B cell (primary cell): Measurements from ENCODE around the gene SLC24A3. TPM values are rescaled to one million over a fixed set of nuclear protein-coding genes. Genes with fewer than 3 reads are reported as not detected.

Experiments
- ATAC-seq: fragments of 200-7000 bp; cut with Tn5 transposase; one replicate; pipeline ENCODE4 v1.10.0; 2021; ENCODE audit warnings: low read depth, mild to moderate bottlenecking, moderate number of reproducible peaks, moderate library complexity
- CTCF ChIA-PET: fragments of 350-600 bp; sonication (Branson Sonifier 250); formaldehyde crosslinking; loops from one replicate; lab custom pipeline; 2021; ENCODE audit warnings: antibody characterized with exemption, inconsistent platforms; lab: Charles Lee
- POLR2A ChIA-PET: fragments of 350-600 bp; sonication (Branson Sonifier 250); formaldehyde crosslinking; loops from one replicate; lab custom pipeline; 2021; ENCODE audit warnings: antibody characterized with exemption; lab: Charles Lee
- DNase-seq: peaks from one replicate; pipeline ENCODE4 v3.0.0; 2013
- H2AFZ ChIP-seq: 2 replicates; pipeline ENCODE4 v1.6.1; 2012; ENCODE audit warnings: mild to moderate bottlenecking, low read depth, low read length; ENCODE audit not compliant: insufficient read depth, poor library complexity, severe bottlenecking
- H3K27ac ChIP-seq, 2 donors: 1 replicate in 1 of 2; 2 replicates in 1 of 2; pipeline ENCODE4 v1.5.1; 2012 to 2013; ENCODE audit warnings: low read length in 2 of 2, mild to moderate bottlenecking in 2 of 2, moderate library complexity in 1 of 2
- H3K27me3 ChIP-seq, 4 experiments: fragments of 200-600 bp in 1 of 4; sonication (generic) in 1 of 4; replicated peaks in 1 of 4; 1 replicate in 2 of 4; 2 replicates in 2 of 4; pipeline versions ENCODE4 v1.6.1 to v1.7.0; 2013 to 2016; ENCODE audit warnings: low read length in 3 of 4, mild to moderate bottlenecking in 2 of 4, mixed read lengths in 1 of 4, moderate library complexity in 1 of 4; ENCODE audit not compliant: insufficient read depth in 4 of 4, control insufficient read depth in 3 of 4; ENCODE audit errors: control extremely low read depth in 1 of 4
- H3K36me3 ChIP-seq, 2 experiments: replicated peaks in 1 of 2; 1 replicate in 1 of 2; 2 replicates in 1 of 2; pipeline versions ENCODE4 v1.6.1 to v1.7.1; 2013; ENCODE audit warnings: low read length in 1 of 2; ENCODE audit not compliant: insufficient read depth in 2 of 2, control insufficient read depth in 1 of 2; ENCODE audit errors: control extremely low read depth in 1 of 2, extremely low read depth in 1 of 2
- H3K4me1 ChIP-seq, 2 donors: fragments of 200-600 bp in 1 of 2; sonication (generic) in 1 of 2; 1 replicate in 1 of 2; 2 replicates in 1 of 2; pipeline versions ENCODE4 v1.5.1 to v1.6.1; 2013 to 2017; ENCODE audit warnings: low read length in 2 of 2; ENCODE audit not compliant: control insufficient read depth in 2 of 2, insufficient read depth in 2 of 2
- H3K4me2 ChIP-seq: replicated peaks from 2 replicates; pipeline ENCODE3; 2012; ENCODE audit warnings: mild to moderate bottlenecking, low read depth, low read length; ENCODE audit not compliant: poor library complexity, severe bottlenecking
- H3K4me3 ChIP-seq, 5 experiments: fragments of 200-600 bp in 1 of 5; sonication (generic) in 1 of 5; 1 replicate in 3 of 5; 2 replicates in 2 of 5; pipeline versions ENCODE4 v1.5.1 to v1.7.0; 2011 to 2016; ENCODE audit warnings: low read length in 4 of 5, mild to moderate bottlenecking in 4 of 5, low read depth in 2 of 5, control low read depth in 1 of 5, moderate library complexity in 1 of 5; ENCODE audit not compliant: insufficient read depth in 1 of 5; ENCODE audit errors: control extremely low read depth in 1 of 5, extremely low read depth in 1 of 5
- H3K79me2 ChIP-seq: fragments of 200-600 bp; sonication (generic); one replicate; pipeline ENCODE4 v1.6.0; 2016; ENCODE audit warnings: low read length; ENCODE audit not compliant: control insufficient read depth, insufficient read depth
- H3K9ac ChIP-seq: fragments of 200-600 bp; sonication (generic); 2 replicates; pipeline ENCODE4 v1.6.1; 2017; ENCODE audit warnings: mild to moderate bottlenecking, low read length, moderate library complexity
- H3K9me3 ChIP-seq, 3 donors: one replicate each; pipeline versions ENCODE4 v1.6.1 to v1.7.1; 2013; ENCODE audit warnings: low read length in 2 of 3; ENCODE audit not compliant: control insufficient read depth in 2 of 3, insufficient read depth in 1 of 3; ENCODE audit errors: control extremely low read depth in 1 of 3
- H4K20me1 ChIP-seq: 2 replicates; pipeline ENCODE4 v1.6.0; 2012; ENCODE audit warnings: mild to moderate bottlenecking, low read length; ENCODE audit not compliant: insufficient read depth, control insufficient read depth, poor library complexity, severe bottlenecking
- H3K27ac Mint-ChIP-seq: one replicate; pipeline ENCODE4 v1.8.0; 2021; ENCODE audit warnings: mixed read lengths
- H3K27me3 Mint-ChIP-seq: one replicate; pipeline ENCODE4 v1.8.0; 2021; ENCODE audit warnings: mixed read lengths
- H3K4me1 Mint-ChIP-seq: one replicate; pipeline ENCODE4 v1.8.0; 2021; ENCODE audit warnings: mixed read lengths
- H3K4me3 Mint-ChIP-seq: one replicate; pipeline ENCODE4 v1.8.0; 2021; ENCODE audit warnings: mixed read lengths
- H3K9me3 Mint-ChIP-seq: one replicate; pipeline ENCODE4 v1.8.0; 2022; ENCODE audit warnings: mixed read lengths; ENCODE audit not compliant: insufficient read depth
- EZH2 ChIP-seq: IDR thresholded peaks from 2 replicates; pipeline ENCODE4 v1.6.1; 2012; ENCODE audit warnings: borderline replicate concordance, low read depth, mild to moderate bottlenecking, moderate library complexity, low read length; ENCODE audit not compliant: insufficient read depth, poor library complexity, severe bottlenecking
- whole genome bisulfite sequencing: methylation state at CpG from one replicate; pipeline ENCODE4 v1.1.5; 2013; ENCODE audit warnings: missing lambda C conversion rate; ENCODE audit not compliant: insufficient coverage; 5-methylcytosine and 5-hydroxymethylcytosine counted together
- intact Hi-C: fragments of 100-400 bp; cut with micrococcal nuclease; formaldehyde crosslinking; loops from one replicate; pipeline ENCODE4 v1.10.0; 2022
- polyA plus RNA-seq: library from polyadenylated mRNA; depleted of rRNA; stranded (reverse); fragments of >200 nt; gene quantifications from 2 replicates; pipeline ENCODE4 v1.2.3, GENCODE V29; 2012
- total RNA-seq, 2 donors: library from RNA; stranded (reverse); fragments of 120-200 nt in 1 of 2; gene quantifications; 1 replicate in 1 of 2; 2 replicates in 1 of 2; pipeline versions ENCODE4 v1.2.3 to v1.2.4, GENCODE V29; 2013 to 2022
- TF ChIP-seq, protein P1 (sequence below): fragments of 200-600 bp; IDR thresholded peaks from one replicate; pipeline ENCODE4 v1.8.0; 2022; ENCODE audit warnings: antibody characterized with exemption, mild to moderate bottlenecking

The SLC24A3 gene
- total and polyA plus RNA-seq, 2 donors (not counting 1 experiment from before 2014, with no cell fraction given) = not detected

- no peak for ATAC-seq
- WGBS = no CpG with 5 or more reads among the region's 2 CpGs
- Histone ChIP-seq H4K20me1 (no peaks in the 10 kb centered on the region), H3K27me3 (peaks cover 0 to 2% (median 0%) of the 10 kb centered on the region in 4 experiments), H3K4me1 (no peaks in the 10 kb centered on the region), H3K4me2 (no peak overlapping the region), H3K36me3 (no peaks in the 10 kb centered on the region), H3K4me3 (no peak overlapping the region), H3K27ac (no peak overlapping the region), H2AFZ (no peak overlapping the region), H3K79me2 (no peaks in the 10 kb centered on the region), H3K9me3 (peaks cover 0 to 8% (median 0%) of the 10 kb centered on the region in 3 donors), H3K9ac (no peak overlapping the region)
- Mint-ChIP-seq H3K4me1 (peaks cover 6% of the 10 kb centered on the region), H3K27me3 (peaks cover 4% of the 10 kb centered on the region), H3K9me3 (peaks cover 2% of the 10 kb centered on the region), H3K27ac (no peak overlapping the region), H3K4me3 (no peak overlapping the region)
- intact Hi-C loops = no loop called here
- TF ChIP-seq, protein P1, sequence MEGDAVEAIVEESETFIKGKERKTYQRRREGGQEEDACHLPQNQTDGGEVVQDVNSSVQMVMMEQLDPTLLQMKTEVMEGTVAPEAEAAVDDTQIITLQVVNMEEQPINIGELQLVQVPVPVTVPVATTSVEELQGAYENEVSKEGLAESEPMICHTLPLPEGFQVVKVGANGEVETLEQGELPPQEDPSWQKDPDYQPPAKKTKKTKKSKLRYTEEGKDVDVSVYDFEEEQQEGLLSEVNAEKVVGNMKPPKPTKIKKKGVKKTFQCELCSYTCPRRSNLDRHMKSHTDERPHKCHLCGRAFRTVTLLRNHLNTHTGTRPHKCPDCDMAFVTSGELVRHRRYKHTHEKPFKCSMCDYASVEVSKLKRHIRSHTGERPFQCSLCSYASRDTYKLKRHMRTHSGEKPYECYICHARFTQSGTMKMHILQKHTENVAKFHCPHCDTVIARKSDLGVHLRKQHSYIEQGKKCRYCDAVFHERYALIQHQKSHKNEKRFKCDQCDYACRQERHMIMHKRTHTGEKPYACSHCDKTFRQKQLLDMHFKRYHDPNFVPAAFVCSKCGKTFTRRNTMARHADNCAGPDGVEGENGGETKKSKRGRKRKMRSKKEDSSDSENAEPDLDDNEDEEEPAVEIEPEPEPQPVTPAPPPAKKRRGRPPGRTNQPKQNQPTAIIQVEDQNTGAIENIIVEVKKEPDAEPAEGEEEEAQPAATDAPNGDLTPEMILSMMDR = no peak
- no peak for TF ChIP-seq EZH2
- CTCF ChIA-PET = no interaction called here
- DNase-seq = no peak
- POLR2A ChIA-PET = no interaction called here
Observed at GRCh38 chr20:19438488-19438887, 226.0 kb downstream of the SLC24A3 start.

DNA sequence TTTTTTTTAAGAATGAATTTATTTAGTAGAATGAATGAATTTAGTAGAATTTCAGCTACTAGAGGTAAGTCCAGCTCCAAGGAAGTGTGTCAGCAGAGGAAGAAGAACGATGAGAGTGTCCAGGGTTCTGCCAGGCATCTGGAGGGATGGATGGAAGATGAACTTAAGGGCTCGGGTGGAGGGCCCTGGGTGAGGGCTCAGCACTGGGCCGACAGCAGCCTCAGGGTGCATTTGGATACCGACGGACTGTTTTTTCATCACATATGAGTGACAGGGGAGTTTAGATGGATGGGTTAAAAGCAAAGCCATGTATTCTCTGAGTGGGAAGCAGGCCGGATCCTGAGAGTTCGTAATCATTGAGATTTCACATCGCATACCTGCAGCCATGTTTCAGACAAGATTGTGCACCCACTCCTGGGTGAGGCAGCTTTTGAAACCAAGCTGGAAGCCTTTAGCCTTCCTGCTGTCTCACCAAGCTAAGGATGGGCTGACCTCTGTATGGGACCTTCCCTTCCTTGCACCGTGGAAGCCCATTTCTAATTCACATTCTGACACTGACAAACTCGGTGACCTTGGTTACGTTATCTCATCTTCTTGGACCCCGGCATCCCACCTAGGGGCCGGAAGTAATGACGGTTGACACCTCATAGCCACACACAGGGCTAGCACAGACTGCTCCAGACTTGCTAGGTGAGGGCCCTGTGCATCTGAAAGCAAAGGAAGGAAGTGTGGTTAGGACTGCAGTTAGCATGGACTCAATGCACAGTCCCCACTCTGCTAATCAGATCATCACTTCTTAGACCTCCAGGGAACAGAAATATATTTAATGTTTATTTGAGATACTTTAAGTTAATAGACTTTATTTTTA is 228.5 kb downstream of the SLC24A3 start:
- intact Hi-C loops = no loop called here
- Mint-ChIP-seq H3K9me3 (peaks cover 4% of the 10 kb centered on the region), H3K4me3 (no peak overlapping the region), H3K27ac (no peak overlapping the region), H3K27me3 (no peaks in the 10 kb centered on the region), H3K4me1 (no peaks in the 10 kb centered on the region)
- no peaks in the 10 kb centered on the region for H3K36me3 ChIP-seq
- H4K20me1 ChIP-seq = no peaks in the 10 kb centered on the region
- H3K4me2 ChIP-seq = no peak overlapping the region
- no peak for ATAC-seq
- H3K79me2 ChIP-seq = no peaks in the 10 kb centered on the region
- TF ChIP-seq, protein P1 = no peak
- TF ChIP-seq EZH2 = no peak
- no peaks in the 10 kb centered on the region for H3K4me1 ChIP-seq
- ChIA-PET POLR2A (no interaction called here), CTCF (no interaction called here)
- no peaks in the 10 kb centered on the region for H3K27me3 ChIP-seq
- WGBS = 56% methylated on average over 13 of the region's 14 CpGs
- H2AFZ ChIP-seq = no peak overlapping the region
- DNase-seq = no peak
- H3K4me3 ChIP-seq = no peak overlapping the region
- H3K9ac ChIP-seq = no peak overlapping the region
- H3K9me3 ChIP-seq = peaks cover 0 to 8% (median 3%) of the 10 kb centered on the region in 3 donors
- H3K27ac ChIP-seq = no peak overlapping the region
